GM21526 (cell line): ENCODE measurements around the gene NAA30.
"Not testable (repeated sequence)": the region's sequence is repeated elsewhere in the genome, so short reads cannot be mapped to it uniquely, and the experiment has no call there.

ENCODE experiments used
- ATAC-seq: cut with Tn5 transposase; IDR thresholded peaks from one replicate; pipeline ENCODE4 v1.9.1; 2021; ENCODE audit warnings: moderate library complexity; ENCODE audit not compliant: unreplicated experiment, low FRiP score

The NAA30 gene

GRCh38 chr14:57390037-57390805, at the start of gene NAA30:
Gene NAA30, plus strand, starts transcription at chr14:57390586. Its CDS starts 372 bp downstream, at chr14:57390958.
- peak; percentile 87 for ATAC-seq

GRCh38 chr14:57343545-57344297, 46.7 kb upstream of the NAA30 start:
- ATAC-seq: not testable (repeated sequence)

GRCh38 chr14:57345106-57345505, 45.3 kb upstream of the NAA30 start:
- no peak for ATAC-seq

- ATAC-seq: no peak
These were observed 43.6 kb upstream of the NAA30 start for GRCh38 chr14:57346741-57347140.

- no peak for ATAC-seq
These were observed 37.8 kb upstream of the NAA30 start for GRCh38 chr14:57352396-57353170.

- no peak for ATAC-seq
These were observed 35.1 kb upstream of the NAA30 start for GRCh38 chr14:57355081-57355800.

GRCh38 chr14:57362361-57362760, 28.0 kb upstream of the NAA30 start:
- ATAC-seq: no peak

- no peak for ATAC-seq
These were observed 25.5 kb upstream of the NAA30 start for GRCh38 chr14:57364659-57365450.

GRCh38 chr14:57370187-57370586, 20.2 kb upstream of the NAA30 start:
- not testable (repeated sequence) for ATAC-seq

- no peak for ATAC-seq
These were observed 19.4 kb upstream of the NAA30 start for GRCh38 chr14:57371013-57371412.

- no peak for ATAC-seq
These were observed 15.2 kb upstream of the NAA30 start for GRCh38 chr14:57375156-57375555.

- ATAC-seq: no peak
These were observed 11.7 kb upstream of the NAA30 start for GRCh38 chr14:57378661-57379060.

- ATAC-seq: no peak
These were observed 9.5 kb upstream of the NAA30 start for GRCh38 chr14:57380935-57381334.

- ATAC-seq: no peak
These were observed 8.1 kb upstream of the NAA30 start for GRCh38 chr14:57382283-57382682.

- no peak for ATAC-seq
These were observed 7.2 kb upstream of the NAA30 start for GRCh38 chr14:57383125-57383745.

- ATAC-seq: no peak
These were observed 2.3 kb upstream of the NAA30 start for GRCh38 chr14:57388067-57388466.

- ATAC-seq: no peak
These were observed 745 bp upstream of the NAA30 start for GRCh38 chr14:57389646-57390036.

GRCh38 chr14:57390806-57391516, 575 bp downstream of the NAA30 start:
- ATAC-seq: peak; percentile 41
